Measurements from ENCODE around the gene UBTD2.
"Not testable (repeated sequence)": the region's sequence is repeated elsewhere in the genome, so short reads cannot be mapped to it uniquely, and the experiment has no call there.

UBTD2 gene

DNA sequence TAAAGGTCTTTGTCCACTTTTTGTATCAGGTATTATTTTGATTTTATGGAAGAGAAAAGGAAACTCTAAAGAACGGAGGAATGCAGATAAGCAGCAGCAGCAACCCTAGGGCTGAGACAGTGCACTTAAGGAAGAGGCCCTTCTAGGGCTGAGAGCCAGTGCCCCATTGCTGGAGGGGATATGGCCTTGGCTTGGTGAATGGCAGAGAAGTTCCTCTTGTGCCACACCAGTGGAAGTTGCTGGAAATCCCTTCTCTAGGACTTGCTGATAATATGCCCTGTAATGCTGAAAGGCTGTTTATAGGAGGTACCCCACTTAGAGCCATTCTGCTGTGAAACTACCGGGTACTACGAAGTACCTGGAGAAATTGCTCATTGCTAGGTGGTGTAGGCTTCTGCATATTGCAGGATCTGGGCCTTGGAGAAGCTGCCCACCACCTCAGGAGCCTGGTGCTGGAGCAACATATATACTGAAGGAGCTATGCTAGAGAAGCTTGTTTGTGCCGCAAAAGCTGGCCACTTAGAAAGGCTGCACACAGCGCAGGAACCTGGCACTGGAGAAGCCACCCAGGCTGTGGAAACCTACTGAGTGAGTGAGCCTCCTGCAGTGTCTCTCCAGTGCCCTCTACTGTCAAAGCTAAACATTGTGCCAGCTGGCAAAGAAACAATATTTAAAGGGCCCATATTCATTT, 9.6 kb upstream of the UBTD2 start:
- peak; percentile 28 for DNase-seq (ENCODE audit: low read depth)

DNA sequence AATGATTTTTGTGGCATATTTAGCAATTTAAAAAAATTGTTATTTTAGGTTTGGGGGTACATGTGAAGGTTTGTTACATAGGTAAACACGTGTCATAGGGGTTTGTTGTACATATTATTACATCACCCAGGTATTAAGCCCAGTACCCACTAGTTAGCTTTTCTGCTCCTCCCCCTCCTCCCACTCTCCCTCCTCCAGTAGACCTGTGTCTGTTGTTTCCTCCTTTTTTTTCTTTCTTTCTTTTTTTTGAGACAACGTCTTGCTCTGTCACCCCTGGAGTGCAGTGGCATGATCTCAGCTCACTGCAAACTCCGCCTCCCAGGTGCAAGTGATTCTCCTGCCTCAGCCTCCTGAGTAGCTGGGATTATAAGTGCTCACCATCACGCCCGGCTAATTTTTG, 8.3 kb upstream of the UBTD2 start:
- DNase-seq (ENCODE audit: low read depth) = not testable (repeated sequence)

DNA sequence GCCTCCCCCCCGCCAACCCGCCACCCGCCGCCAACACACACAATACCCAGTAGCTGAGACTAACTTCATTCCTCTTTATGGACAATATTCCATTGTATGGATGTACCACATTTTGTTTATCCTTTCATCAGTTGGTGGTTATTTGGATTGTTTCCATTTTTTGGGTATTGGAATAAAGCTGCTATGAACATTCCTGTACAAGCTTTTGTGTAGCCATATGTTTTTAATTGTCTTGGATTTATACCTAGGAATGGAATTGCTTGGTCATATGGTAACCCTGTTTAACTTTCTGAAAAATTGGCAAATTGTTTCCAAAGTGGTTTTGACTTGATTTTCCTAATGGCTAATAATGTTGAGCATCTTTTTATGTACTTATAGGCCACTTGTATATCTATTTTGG, 4.9 kb upstream of the UBTD2 start:
- DNase-seq (ENCODE audit: low read depth) = no peak

DNA sequence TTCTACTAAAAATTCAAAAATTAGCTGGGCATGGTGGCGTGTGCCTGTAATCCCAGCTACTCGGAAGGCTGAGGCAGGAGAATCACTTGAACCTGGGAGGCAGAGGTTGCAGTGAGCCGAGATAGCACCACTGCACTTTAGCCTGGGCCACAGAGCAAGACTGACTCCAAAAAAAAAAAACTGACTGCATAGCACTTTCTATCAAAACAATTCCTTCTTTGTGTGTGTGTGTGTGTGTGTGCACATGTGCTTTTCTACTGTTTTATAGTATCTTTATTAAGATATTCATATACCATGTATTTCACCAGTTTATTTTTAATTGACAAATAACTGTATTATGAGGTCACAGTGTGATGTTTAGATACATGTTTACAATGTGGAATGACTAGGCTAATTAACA, 3.6 kb upstream of the UBTD2 start:
- not testable (repeated sequence) for DNase-seq (ENCODE audit: low read depth)

- no peak for DNase-seq (ENCODE audit: low read depth)
These were observed 1.9 kb upstream of the UBTD2 start for GRCh38 chr5:172285226-172286143.

- DNase-seq (ENCODE audit: low read depth) = no peak
These were observed 1.0 kb upstream of the UBTD2 start for GRCh38 chr5:172284611-172284980.

DNA sequence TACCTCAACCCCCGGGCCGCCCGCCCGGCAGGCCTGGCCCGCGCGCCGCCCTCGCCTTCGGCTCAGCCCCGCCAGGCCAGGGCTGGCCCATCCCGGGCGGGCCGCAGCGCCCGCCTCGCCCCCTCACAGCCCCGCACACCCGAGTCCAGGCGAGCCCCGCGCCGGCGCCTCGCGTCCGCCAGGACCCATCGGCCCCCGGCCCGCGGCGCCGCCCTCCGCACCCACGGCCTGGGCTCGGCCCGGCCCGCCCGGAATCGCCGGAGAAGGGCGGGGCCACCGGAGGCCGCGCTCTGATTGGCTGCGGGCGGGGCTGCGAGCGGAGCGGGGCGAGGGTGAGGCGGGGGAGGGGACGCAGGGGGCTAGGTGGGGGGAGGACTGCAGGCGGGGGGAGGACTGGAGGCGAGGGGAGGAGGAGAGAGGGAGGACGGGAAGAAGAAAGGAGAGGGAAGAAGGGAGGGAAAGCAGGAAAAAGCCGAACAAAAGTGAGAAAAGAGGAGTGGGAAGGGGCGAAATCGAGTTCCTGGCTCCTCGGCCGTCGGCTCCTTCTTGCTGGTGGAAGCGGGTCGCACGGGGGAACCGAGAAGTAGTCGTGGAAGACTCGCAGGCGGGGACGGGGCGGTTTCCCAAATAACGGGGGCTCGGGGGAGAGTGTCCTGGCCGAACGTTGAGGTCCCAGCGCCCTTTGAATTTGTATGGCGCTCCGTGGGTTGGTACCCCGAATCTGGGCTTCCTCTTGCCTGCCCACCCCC, 472 bp upstream of the UBTD2 start:
- DNase-seq (ENCODE audit: low read depth) = no peak

DNA sequence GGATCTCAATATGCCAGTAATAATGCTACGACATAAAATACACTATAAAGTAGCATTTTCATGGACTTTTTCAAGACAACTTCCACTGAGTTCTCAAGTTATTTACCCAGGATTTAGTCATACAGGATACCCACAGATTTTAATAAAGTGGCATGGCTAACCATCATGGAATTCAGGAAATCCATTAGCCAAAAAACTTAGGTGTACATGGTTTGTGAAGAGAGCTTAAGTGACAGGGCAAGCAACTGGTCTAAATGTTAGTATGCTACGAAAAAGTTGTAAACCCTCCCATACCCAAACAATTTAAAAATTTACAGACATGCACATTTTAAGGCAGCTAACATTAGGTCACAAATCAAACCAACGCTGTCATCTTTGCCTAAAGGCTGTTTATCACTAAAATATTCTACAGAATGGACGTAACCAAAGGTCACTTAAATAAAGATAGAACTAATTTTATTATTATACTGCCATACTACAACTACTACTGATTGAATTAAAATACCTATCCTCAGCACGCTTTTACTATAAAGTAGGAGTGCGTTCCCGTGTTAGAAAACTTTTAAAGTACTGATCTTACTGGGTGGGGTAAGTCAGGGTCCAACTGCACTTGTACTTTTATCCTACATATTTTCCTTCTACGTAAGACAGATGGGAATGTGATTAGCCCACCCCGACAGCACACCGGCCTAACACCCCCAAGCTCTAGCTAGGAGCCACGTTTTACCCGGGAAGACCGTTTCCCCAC, 1.1 kb downstream of the UBTD2 start:
- no peak for DNase-seq (ENCODE audit: low read depth)

GRCh38 chr5:172281346-172281745, 2.2 kb downstream of the UBTD2 start:
- no peak for DNase-seq (ENCODE audit: low read depth)

- peak; percentile 54 for DNase-seq (ENCODE audit: low read depth)
These were observed 2.6 kb downstream of the UBTD2 start for GRCh38 chr5:172280929-172281328.

DNA sequence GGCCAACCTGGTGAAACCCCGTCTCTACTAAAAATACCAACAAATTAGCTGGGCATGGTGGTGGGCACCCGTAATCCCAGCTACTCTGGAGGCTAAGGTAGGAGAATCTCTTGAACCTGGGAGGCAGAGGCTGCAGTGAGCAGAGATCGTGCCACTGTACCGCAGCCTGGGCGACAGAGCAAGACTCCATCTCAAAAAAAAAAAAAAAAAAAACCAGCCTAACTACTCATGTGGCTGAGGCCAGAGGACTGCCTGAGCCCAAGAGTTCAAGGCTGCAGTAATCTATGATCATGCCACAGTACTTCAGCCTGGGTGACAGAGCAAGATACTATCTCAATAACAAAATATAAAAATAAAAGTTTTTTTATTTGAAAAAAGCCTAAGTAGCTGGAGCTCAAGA, 3.2 kb downstream of the UBTD2 start:
- no peak for DNase-seq (ENCODE audit: low read depth)

DNA sequence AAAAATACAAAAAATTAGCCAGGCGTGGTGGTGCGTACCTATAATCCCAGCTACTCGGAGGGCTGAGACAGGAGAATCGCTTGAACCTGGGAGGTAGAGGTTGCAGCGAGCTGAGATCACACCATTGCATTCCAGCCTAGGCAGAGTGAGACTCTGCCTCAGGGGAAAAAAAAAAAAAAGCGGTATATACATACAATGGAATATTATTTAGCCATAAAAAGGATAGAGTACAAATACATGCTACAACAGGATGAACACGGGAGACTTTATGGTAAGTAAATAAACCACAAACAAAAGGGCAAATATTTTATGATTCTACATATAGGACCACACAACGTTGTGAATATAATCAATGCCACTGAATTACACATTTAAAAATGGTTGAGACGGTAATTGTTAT, 5.2 kb downstream of the UBTD2 start:
- no peak for DNase-seq (ENCODE audit: low read depth)

DNA sequence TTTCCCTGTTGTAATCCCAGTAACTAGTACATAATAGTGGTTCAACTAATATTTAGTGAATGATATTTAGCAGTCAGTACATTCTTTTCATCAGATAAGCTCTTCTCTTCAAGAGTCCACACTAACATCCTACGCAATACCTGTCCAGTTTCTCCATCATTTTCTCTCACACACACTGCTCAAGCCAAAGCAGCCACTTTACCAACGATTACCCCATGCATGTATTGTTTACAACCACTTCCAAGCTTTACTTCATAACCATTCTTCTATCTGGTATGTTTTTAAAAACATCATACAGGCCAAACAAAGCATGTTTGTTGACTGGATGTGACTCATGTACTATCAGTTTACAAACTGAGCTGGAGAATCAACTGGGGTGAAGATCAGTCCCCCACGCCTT, 7.3 kb downstream of the UBTD2 start:
- no peak for DNase-seq (ENCODE audit: low read depth)

- no peak for DNase-seq (ENCODE audit: low read depth)
These were observed 8.4 kb downstream of the UBTD2 start for GRCh38 chr5:172274951-172275753.

DNA sequence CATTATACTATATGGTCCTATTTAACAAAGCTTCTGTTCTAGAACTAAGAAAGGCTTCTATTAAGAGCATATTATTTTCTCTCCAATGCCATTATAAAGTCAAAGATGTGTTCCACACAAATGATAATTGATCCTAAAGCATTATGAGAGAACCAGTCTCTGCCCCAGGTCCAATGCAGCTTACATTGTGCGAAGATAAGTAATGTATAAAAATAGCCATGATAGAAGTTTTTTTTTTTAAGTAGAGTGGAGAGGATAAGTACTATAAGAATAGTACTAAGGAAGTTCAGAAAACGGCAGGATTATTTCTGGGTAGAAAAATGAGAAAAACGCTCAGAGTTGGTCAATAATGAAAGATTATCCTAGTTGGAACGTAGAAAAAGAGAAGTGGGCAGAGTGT, 15.6 kb downstream of the UBTD2 start:
- no peak for DNase-seq (ENCODE audit: low read depth)

- no peak for DNase-seq (ENCODE audit: low read depth)
These were observed 16.9 kb downstream of the UBTD2 start for GRCh38 chr5:172266676-172267092.

DNA sequence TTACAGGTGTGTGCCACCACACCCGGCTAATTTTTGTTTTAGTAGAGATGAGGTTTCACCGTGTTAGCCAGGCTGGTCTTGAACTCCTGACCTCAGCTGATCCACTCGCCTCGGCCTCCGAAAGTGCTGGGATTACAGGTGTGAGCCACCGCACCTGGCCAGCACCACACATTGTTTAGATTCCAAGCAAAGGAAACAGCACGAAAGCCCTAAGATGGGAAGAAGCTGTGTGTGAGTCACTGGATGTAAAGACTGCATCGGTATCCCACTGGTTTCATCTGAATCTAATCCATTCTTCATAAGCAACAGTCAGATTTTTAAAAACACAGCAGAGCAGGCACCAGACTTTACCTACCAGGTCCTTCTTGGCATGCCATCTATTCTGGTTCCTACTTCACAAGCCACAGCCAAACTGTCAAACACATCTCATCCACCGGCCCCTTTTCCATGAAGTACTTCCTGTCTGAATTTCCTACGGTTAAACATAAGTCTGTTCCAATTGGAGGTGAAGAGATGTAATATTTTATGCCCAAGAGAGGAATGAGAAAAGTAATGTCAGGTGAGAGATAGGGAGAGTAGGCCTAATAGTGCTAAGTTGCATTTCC, 17.4 kb downstream of the UBTD2 start:
- no peak for DNase-seq (ENCODE audit: low read depth)

DNA sequence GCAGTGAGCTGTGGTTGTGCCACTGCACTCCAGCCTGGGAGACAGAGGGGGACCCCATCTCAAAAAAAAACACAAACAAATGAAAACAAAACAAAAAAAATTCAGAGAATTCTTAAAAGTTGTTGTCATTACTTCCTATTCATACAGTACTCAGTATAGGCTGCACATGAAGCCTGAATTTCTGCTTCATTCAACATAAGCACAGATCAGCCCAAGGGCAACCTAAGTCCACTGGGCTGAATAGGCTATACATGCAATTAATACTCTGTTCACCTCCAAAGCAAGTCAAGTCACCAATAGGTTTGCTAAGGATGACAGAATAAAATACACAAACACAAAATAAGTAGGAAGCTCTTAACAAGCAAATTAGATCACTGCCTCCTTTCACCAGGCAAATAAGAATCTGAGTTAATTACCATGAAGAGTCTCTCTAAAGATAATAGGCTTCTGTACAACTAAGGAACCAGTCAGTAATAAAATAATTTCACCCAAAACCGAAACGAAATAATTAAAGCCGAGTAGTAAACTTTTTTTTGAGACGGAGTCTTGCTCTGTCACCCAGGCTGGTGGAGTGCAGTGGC, 18.7 kb downstream of the UBTD2 start:
- DNase-seq (ENCODE audit: low read depth) = no peak

- DNase-seq (ENCODE audit: low read depth) = no peak
These were observed 28.1 kb downstream of the UBTD2 start for GRCh38 chr5:172255444-172255843.

DNA sequence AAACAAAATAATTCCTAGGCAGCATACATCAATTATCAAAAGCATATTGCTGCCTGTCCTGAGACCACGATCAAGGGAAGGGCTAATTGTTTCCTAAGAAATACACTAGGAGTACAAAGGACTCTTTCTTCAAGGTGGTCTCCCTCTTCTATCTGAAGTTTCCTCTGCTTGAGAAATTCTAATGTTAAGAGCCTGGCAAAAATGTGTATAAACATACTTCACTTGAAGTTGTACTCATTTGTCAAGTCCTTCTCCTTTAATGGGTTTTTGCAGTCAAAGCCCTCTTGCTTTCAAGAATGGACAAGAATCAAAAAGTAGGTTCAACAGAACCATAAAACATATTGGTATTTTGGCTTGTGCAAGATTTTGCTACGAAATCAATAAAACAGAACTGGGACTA, 31.1 kb downstream of the UBTD2 start:
- no peak for DNase-seq (ENCODE audit: low read depth)
